Neural crest cell (in vitro differentiated cells): ENCODE data around the gene COL25A1. TPM values are rescaled to one million over a fixed set of nuclear protein-coding genes. Genes with fewer than 3 reads are reported as not detected.

Source experiments
- DNase-seq: peaks from one replicate; pipeline ENCODE4 v3.0.0; 2021; ENCODE audit warnings: low read depth, mixed read lengths, low spot score
- H3K27ac Mint-ChIP-seq: one replicate; pipeline ENCODE4 v1.8.0; 2021; ENCODE audit warnings: mild to moderate bottlenecking, mixed read lengths; ENCODE audit not compliant: unreplicated experiment
- H3K27me3 Mint-ChIP-seq: 2 replicates; pipeline ENCODE4 v1.8.0; 2021; ENCODE audit warnings: low read depth, mild to moderate bottlenecking, mixed read lengths
- H3K36me3 Mint-ChIP-seq: 2 replicates; pipeline ENCODE4 v1.8.0; 2021; ENCODE audit warnings: low read depth, mild to moderate bottlenecking, mixed read lengths
- H3K4me1 Mint-ChIP-seq: 2 replicates; pipeline ENCODE4 v1.8.0; 2021; ENCODE audit warnings: mixed read lengths
- H3K4me3 Mint-ChIP-seq: one replicate; pipeline ENCODE4 v1.8.0; 2021; ENCODE audit warnings: mild to moderate bottlenecking, mixed read lengths
- H3K9me3 Mint-ChIP-seq: 2 replicates; pipeline ENCODE4 v1.8.0; 2021; ENCODE audit warnings: mixed read lengths
- total RNA-seq: library from RNA; stranded (reverse); gene quantifications from 2 replicates; pipeline ENCODE4 v1.2.1, GENCODE V29; 2021
- TF ChIP-seq, protein P1 (sequence below): fragments of 200-600 bp; sonication (generic); conservative IDR thresholded peaks from 2 replicates; pipeline ENCODE4 v1.5.0; 2021; ENCODE audit warnings: antibody characterized with exemption, mild to moderate bottlenecking

Gene COL25A1
- total RNA-seq, 1 donor from 2014 or later = 39.3 TPM

DNA sequence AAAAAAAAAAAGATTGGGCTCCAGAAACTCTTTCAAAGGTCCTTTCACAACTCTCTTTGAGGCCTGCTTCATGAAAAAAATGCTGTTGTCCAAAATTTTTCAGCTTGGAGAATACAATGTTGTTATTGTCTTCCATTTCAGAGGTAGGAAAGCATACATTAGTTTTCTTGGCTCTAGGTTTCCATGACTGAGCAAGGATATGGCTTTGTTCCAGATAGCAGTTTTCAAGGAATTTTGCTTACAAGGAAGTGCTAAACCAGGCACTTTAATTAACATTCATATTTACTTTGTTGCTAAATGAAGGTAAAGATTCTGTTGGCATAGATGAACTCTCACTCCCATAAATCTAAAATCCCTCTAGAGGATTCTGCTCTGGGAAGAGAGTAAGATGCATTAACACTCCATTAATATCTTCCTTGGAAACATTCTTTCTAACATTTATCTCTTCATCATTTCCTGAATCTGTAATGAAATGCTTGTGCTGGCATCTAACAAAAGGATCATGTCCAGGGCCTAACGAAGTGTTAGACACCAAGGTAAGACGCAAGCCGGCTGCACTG, 118.4 kb downstream of the COL25A1 start:
- TF ChIP-seq, protein P1, sequence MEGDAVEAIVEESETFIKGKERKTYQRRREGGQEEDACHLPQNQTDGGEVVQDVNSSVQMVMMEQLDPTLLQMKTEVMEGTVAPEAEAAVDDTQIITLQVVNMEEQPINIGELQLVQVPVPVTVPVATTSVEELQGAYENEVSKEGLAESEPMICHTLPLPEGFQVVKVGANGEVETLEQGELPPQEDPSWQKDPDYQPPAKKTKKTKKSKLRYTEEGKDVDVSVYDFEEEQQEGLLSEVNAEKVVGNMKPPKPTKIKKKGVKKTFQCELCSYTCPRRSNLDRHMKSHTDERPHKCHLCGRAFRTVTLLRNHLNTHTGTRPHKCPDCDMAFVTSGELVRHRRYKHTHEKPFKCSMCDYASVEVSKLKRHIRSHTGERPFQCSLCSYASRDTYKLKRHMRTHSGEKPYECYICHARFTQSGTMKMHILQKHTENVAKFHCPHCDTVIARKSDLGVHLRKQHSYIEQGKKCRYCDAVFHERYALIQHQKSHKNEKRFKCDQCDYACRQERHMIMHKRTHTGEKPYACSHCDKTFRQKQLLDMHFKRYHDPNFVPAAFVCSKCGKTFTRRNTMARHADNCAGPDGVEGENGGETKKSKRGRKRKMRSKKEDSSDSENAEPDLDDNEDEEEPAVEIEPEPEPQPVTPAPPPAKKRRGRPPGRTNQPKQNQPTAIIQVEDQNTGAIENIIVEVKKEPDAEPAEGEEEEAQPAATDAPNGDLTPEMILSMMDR = no peak
- peak overlapping the region; percentile 93 for H3K27ac Mint-ChIP-seq
- H3K9me3 Mint-ChIP-seq = peaks cover 10% of the 10 kb centered on the region
- peaks cover 60% of the 10 kb centered on the region for H3K4me1 Mint-ChIP-seq
- no peak for DNase-seq
- no peaks in the 10 kb centered on the region for H3K27me3 Mint-ChIP-seq
- H3K4me3 Mint-ChIP-seq = peak overlapping the region; percentile 36
- H3K36me3 Mint-ChIP-seq = peaks cover 9% of the 10 kb centered on the region

DNA sequence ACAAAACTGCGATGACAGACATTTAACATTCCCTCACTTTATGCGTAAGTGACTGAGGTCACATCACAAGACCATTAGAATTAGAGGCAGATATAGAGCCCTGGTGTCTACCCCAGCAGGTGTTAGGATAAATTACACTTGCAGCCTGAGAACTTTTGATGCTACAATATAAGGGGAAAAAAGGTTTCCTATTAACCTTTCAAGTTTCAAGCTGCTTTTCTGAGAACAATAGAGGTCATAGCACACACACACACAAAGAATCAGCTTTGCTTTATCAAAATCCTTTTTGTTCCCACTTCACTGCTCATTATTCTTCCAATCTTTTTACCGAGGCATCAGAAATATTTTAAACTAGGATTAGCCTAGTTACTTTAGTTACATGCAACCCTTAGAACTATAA, 119.8 kb downstream of the COL25A1 start:
- H3K27ac Mint-ChIP-seq = peak overlapping the region; percentile 50
- H3K4me1 Mint-ChIP-seq = peaks cover 62% of the 10 kb centered on the region
- TF ChIP-seq, protein P1 = no peak
- H3K9me3 Mint-ChIP-seq = peaks cover 8% of the 10 kb centered on the region
- H3K36me3 Mint-ChIP-seq = peaks cover 9% of the 10 kb centered on the region
- H3K27me3 Mint-ChIP-seq = no peaks in the 10 kb centered on the region
- H3K4me3 Mint-ChIP-seq = no peak overlapping the region
- DNase-seq = no peak

DNA sequence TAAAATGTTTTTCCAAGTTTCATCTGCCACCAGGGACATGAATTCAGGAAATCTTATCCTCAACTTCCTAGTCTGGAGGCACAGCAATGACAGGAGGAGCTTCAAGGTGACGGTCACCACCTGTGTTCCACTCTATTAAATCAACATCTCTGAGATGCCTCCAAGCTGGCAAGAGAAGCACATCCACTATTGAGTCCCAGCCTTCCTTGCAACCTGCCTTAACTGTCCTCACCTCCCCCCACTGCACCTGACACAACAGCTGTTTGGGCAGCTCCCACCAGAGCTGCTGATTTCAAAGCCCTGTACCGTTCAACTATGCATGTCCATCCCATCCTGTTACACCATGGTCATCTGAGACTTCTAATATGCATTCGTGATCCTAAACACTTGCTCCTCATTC, 123.4 kb downstream of the COL25A1 start:
- Mint-ChIP-seq H3K4me1 (peaks cover 63% of the 10 kb centered on the region), H3K4me3 (no peak overlapping the region), H3K36me3 (no peaks in the 10 kb centered on the region), H3K9me3 (peaks cover 3% of the 10 kb centered on the region), H3K27ac (peak overlapping the region; percentile 32), H3K27me3 (no peaks in the 10 kb centered on the region)
- DNase-seq = no peak
- TF ChIP-seq, protein P1 = no peak

DNA sequence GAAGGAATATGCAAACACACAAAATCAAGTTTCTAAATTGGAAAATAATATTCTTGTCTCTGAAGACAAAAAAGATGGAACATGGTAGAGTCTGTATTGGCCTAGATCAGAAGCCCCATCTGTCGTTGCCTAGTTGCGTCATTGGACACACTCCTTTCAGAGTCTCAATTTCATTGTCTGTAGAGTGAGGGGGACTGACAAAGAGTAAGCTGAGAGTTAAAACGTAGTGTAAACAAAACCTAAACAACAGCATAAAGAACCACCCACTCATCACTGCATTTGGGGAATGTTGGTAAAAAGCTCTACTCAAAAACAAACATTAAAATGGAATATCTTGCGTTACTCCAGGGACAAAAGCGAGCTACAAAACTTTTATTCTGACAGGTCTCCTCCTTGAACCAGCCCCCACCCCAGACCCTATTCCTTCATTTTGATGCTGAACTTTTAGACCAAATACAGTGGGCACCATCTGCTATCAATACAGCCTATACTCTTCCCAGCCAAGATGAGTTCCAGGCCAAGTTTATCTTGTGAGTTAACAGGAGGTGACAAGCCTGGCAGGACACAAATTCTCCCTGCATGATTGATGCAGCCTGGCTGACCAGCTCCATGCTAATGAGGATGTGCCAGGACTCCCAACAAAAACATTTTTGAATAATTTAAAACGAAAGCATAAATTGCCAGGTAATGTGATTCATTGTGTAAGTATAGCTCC, 125.2 kb downstream of the COL25A1 start:
- peaks cover 51% of the 10 kb centered on the region for H3K4me1 Mint-ChIP-seq
- TF ChIP-seq, protein P1 = no peak
- no peak for DNase-seq
- peaks cover 3% of the 10 kb centered on the region for H3K9me3 Mint-ChIP-seq
- no peaks in the 10 kb centered on the region for H3K27me3 Mint-ChIP-seq
- no peak overlapping the region for H3K4me3 Mint-ChIP-seq
- H3K36me3 Mint-ChIP-seq = no peaks in the 10 kb centered on the region
- peak overlapping the region; percentile 65 for H3K27ac Mint-ChIP-seq

DNA sequence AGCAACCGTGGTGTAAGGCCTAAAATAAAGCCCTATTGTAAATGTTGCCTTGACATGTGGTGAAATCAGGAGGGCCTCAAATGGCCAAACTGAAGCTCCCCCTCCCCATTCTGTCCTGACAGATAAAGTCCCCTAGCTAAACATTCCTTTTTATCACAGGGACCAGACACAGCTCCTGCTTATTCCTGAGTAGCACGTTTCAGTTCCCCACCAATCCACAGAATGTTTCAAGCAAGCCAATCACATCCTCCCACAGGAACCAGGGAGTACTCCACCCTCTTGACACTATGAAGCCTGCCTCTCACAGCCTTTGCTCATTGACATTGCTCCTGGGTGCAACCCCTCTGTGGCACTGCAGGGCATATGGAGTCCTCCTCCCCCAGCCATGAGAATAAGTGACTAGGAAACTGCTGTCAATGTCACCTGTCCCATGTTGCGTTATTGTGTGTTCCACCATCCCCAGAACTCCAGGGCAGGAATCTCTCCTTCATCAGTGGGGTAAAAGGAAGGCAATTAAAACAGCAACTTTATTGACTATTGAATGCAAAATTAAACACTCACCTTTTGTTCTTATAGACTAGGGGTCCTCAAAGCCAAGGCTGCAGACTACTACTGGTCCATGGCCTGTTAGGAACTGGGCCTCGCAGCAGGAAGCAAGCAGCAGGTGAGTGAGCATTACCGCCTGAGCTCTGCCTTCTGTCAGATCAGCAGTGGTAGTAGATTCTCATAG, 128.1 kb downstream of the COL25A1 start:
- Mint-ChIP-seq H3K27me3 (no peaks in the 10 kb centered on the region), H3K36me3 (no peaks in the 10 kb centered on the region), H3K9me3 (peaks cover 3% of the 10 kb centered on the region), H3K4me1 (peaks cover 37% of the 10 kb centered on the region), H3K4me3 (no peak overlapping the region), H3K27ac (peak overlapping the region; percentile 85)
- TF ChIP-seq, protein P1 = no peak
- no peak for DNase-seq
